HepG2 (cell line): ENCODE measurements around the gene NT5C1B. TPM values are rescaled to one million over a fixed set of nuclear protein-coding genes. Genes with fewer than 3 reads are reported as not detected.

Source experiments
- ATAC-seq: fragments of 200-7000 bp; cut with Tn5 transposase; 3 replicates; pipeline ENCODE4 v1.9.1; 2020; ENCODE audit warnings: mild to moderate bottlenecking, moderate library complexity
- BruUV-seq: library from RNA; stranded (reverse); fragments of 400-500 nt; replicated peaks from 2 replicates; lab custom pipeline; 2021; lab: Mats Ljungman, UMichigan
- CTCF ChIA-PET: fragments of 300-600 bp; formaldehyde crosslinking; extraction: SDS; loops from one replicate; lab custom pipeline; 2021; ENCODE audit warnings: low total read pairs, inconsistent platforms, low intra/inter-chr PET ratio; lab: Yijun Ruan, JAX
- POLR2A ChIA-PET: fragments of 350-600 bp; sonication (Branson Sonifier 250); formaldehyde crosslinking; loops from one replicate; lab custom pipeline; 2020; ENCODE audit warnings: antibody characterized with exemption, inconsistent platforms; lab: Yijun Ruan, JAX
- DNase-seq: peaks from one replicate; pipeline ENCODE4 v3.0.0-alpha.2; 2015; ENCODE audit warnings: low spot score
- FAIRE-seq: peaks from 3 replicates; lab custom pipeline; 2011; peaks lifted over from hg19 to GRCh38; lab: Jason Lieb, UNC
- H2AFZ ChIP-seq: one replicate; pipeline ENCODE4 v1.6.1; 2011; ENCODE audit warnings: low read length, inconsistent platforms
- H3K27ac ChIP-seq: fragments of 300-600 bp; 3 replicates; pipeline ENCODE4 v1.8.0; 2011; ENCODE audit warnings: mixed run types, mild to moderate bottlenecking, mixed read lengths, low read length, inconsistent platforms; ENCODE audit not compliant: insufficient read depth; ENCODE audit errors: extremely low read length
- H3K27me3 ChIP-seq, 2 experiments: fragments of 200-600 bp in 1 of 2; 2 replicates in 1 of 2; 3 replicates in 1 of 2; pipeline versions ENCODE4 v1.6.0 to v1.8.0; 2011; ENCODE audit warnings: low read length in 2 of 2, mild to moderate bottlenecking in 2 of 2, moderate library complexity in 2 of 2, inconsistent platforms in 1 of 2; ENCODE audit not compliant: insufficient read depth in 2 of 2, control insufficient read depth in 1 of 2
- H3K36me3 ChIP-seq, 2 experiments: fragments of 200-600 bp in 1 of 2; replicated peaks in 1 of 2; 2 replicates in 1 of 2; 3 replicates in 1 of 2; pipeline versions ENCODE4 v1.5.1 to v1.8.0; 2011; ENCODE audit warnings: low read length in 2 of 2, inconsistent platforms in 1 of 2; ENCODE audit not compliant: insufficient read depth in 2 of 2, control insufficient read depth in 1 of 2
- H3K4me1 ChIP-seq: 2 replicates; pipeline ENCODE4 v1.5.1; 2012; ENCODE audit warnings: low read length, inconsistent platforms; ENCODE audit not compliant: insufficient read depth
- H3K4me2 ChIP-seq: 2 replicates; pipeline ENCODE4 v1.6.0; 2011; ENCODE audit warnings: low read depth, low read length, inconsistent platforms
- H3K4me3 ChIP-seq, 3 experiments: fragments of 200-600 bp in 1 of 3; sonication (generic), shearing (Covaris generic) in 1 of 3; replicated peaks in 1 of 3; 2 replicates each; pipeline ENCODE4 v1.5.1; 2011 to 2016; ENCODE audit warnings: low read length in 3 of 3, inconsistent platforms in 2 of 3, low read depth in 2 of 3, mild to moderate bottlenecking in 2 of 3, control low read depth in 1 of 3, mixed read lengths in 1 of 3; ENCODE audit not compliant: insufficient read depth in 1 of 3
- H3K79me2 ChIP-seq: one replicate; pipeline ENCODE4 v1.6.1; 2011; ENCODE audit warnings: low read length, inconsistent platforms; ENCODE audit not compliant: insufficient read depth
- H3K9ac ChIP-seq: 2 replicates; pipeline ENCODE4 v1.6.0; 2011; ENCODE audit warnings: mild to moderate bottlenecking, low read depth, low read length, inconsistent platforms; ENCODE audit not compliant: insufficient read depth
- H3K9me3 ChIP-seq: 2 replicates; pipeline ENCODE4 v1.5.1; 2012; ENCODE audit warnings: mild to moderate bottlenecking, low read length
- H4K20me1 ChIP-seq: 2 replicates; pipeline ENCODE4 v1.6.0; 2011; ENCODE audit warnings: inconsistent platforms, mild to moderate bottlenecking, low read length, moderate library complexity; ENCODE audit not compliant: insufficient read depth
- JUN ChIP-seq: sonication (generic); formaldehyde crosslinking; IDR thresholded peaks from 2 replicates; pipeline ENCODE4 v1.4.0; 2020; ENCODE audit warnings: mild to moderate bottlenecking, missing genetic modification reagents
- NCOA2 ChIP-seq: sonication (generic); formaldehyde crosslinking; IDR thresholded peaks from 2 replicates; pipeline ENCODE4 v1.8.0; 2022; ENCODE audit warnings: inconsistent platforms
- NCOR1 ChIP-seq: fragments of 200-600 bp; sonication (generic); IDR thresholded peaks from 2 replicates; pipeline ENCODE4 v1.7.0; 2017; ENCODE audit warnings: antibody characterized with exemption, low read length, borderline replicate concordance
- NFKBIZ ChIP-seq: IDR thresholded peaks from 2 replicates; pipeline ENCODE4 v1.6.1; 2018; ENCODE audit warnings: missing genetic modification reagents, missing compliant biosample characterization
- SATB2 ChIP-seq: sonication (generic); formaldehyde crosslinking; IDR thresholded peaks from 2 replicates; pipeline ENCODE4 v1.5.0; 2020; ENCODE audit warnings: missing genetic modification reagents
- TARDBP ChIP-seq: sonication (generic); formaldehyde crosslinking; IDR thresholded peaks from 2 replicates; pipeline ENCODE4 v1.8.0; 2022; ENCODE audit warnings: mild to moderate bottlenecking, missing genetic modification reagents
- TBX3 ChIP-seq: fragments of 450-650 bp; IDR thresholded peaks from 2 replicates; pipeline ENCODE4 v1.6.1; 2017; ENCODE audit warnings: antibody characterized with exemption, mild to moderate bottlenecking, inconsistent platforms, borderline replicate concordance
- ZNF777 ChIP-seq: sonication (generic); formaldehyde crosslinking; IDR thresholded peaks from 2 replicates; pipeline ENCODE4 v1.4.0; 2020; ENCODE audit warnings: missing genetic modification reagents
- ZNF83 ChIP-seq: sonication (generic); formaldehyde crosslinking; IDR thresholded peaks from 2 replicates; pipeline ENCODE4 v1.4.0; 2020; ENCODE audit warnings: missing genetic modification reagents, mild to moderate bottlenecking, borderline replicate concordance
- WGBS: methylation state at CpG from one replicate; pipeline ENCODE4 v1.1.6; 2017; ENCODE audit warnings: low lambda C conversion rate; 5-methylcytosine and 5-hydroxymethylcytosine counted together
- in situ Hi-C: cut with HindIII; loops from 2 replicates; pipeline ENCODE4 v1.10.0; 2017; ENCODE audit warnings: low pct_unique_long_range_greater_than_20kb; ENCODE audit not compliant: extremely low pct_ligation_motif_present
- intact Hi-C: fragments of 100-400 bp; cut with micrococcal nuclease; formaldehyde crosslinking; loops from one replicate; pipeline ENCODE4 v1.10.0; 2022; ENCODE audit not compliant: unreplicated experiment
- polyA plus RNA-seq, 8 experiments: library from polyadenylated mRNA; depleted of rRNA in 3 of 8; stranded (reverse) in 7 of 8; unstranded in 1 of 8; fragments of >200 nt; fragmentation: Illumina TruSeq in 4 of 8; extraction: Trizol in 4 of 8; gene quantifications; 2 replicates each; pipeline versions ENCODE4 v1.2.1 to v1.2.3, GENCODE V29; 2011 to 2016; ENCODE audit warnings: low read depth in 4 of 8, missing spikeins in 1 of 8, mixed read lengths in 1 of 8; ENCODE audit not compliant: insufficient read depth in 1 of 8
- total RNA-seq, 5 experiments: library from RNA; depleted of rRNA; stranded (reverse); fragments of >200 nt; fragmentation: Illumina TruSeq; extraction: Trizol; gene quantifications; 2 replicates each; pipeline ENCODE4 v1.2.3, GENCODE V29; 2016; ENCODE audit warnings: low read depth in 1 of 5
- TF ChIP-seq, protein P1 (sequence below): sonication (generic); formaldehyde crosslinking; IDR thresholded peaks from 2 replicates; pipeline ENCODE4; 2020; ENCODE audit warnings: missing genetic modification reagents, mild to moderate bottlenecking, borderline replicate concordance
- TF ChIP-seq, protein P2 (sequence below): sonication (generic); formaldehyde crosslinking; IDR thresholded peaks from 2 replicates; pipeline ENCODE4 v1.8.0; 2022; ENCODE audit warnings: missing genetic modification reagents, mild to moderate bottlenecking, inconsistent platforms, borderline replicate concordance

Gene NT5C1B
- total and polyA plus RNA-seq, 2 of the 13 experiments (the other 11 are each of a cell fraction or from before 2014, with no cell fraction given) = not detected

DNA sequence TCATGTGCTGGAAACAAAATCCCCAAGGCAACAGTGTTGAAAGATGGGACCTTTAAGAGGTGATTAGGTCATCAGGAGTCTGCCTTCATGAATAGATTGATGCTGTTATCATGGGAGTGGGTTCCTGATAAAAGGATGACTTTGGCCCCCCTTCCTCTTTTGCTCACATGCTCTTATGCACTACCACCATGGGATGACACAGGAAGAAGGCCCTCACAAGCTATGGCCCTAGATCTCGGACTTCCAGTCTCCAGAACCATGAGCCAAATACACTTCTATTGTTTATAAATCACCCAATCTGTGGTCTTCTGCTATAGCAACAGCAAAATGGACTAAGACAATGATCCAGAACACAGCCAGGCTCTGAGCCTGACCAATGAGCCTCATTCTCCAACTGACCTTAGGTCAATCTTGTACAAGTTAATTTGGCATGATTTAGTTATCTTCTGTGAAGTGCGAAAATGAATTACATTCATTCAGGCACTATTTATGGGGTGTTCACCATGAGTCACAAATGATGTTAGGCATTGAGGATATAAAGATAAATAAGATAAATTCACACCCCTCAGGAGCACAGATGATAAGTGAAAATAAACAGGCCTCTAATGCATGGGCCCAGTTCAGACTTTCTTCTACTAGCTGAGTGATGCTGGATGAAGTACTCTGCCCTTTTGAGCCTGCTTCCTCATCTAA, 37.7 kb upstream of the NT5C1B start:
- BruUV-seq = no TSS peak
- intact Hi-C loops (no loop called here), in situ Hi-C loops (no loop called here)
- Histone ChIP-seq H3K9me3 (peaks cover 6% of the 10 kb centered on the region; the same call in 1 of the 2 replicates), H4K20me1 (no peaks in the 10 kb centered on the region), H3K4me3 (no peak overlapping the region), H2AFZ (no peak overlapping the region), H3K9ac (no peak overlapping the region), H3K79me2 (no peaks in the 10 kb centered on the region), H3K4me1 (no peaks in the 10 kb centered on the region), H3K36me3 (no peaks in the 10 kb centered on the region), H3K27ac (no peak overlapping the region), H3K4me2 (no peak overlapping the region), H3K27me3 (no peaks in the 10 kb centered on the region)
- FAIRE-seq (no peak), DNase-seq (no peak), ATAC-seq (no peak)
- 57% methylated on average over 2 of the region's 2 CpGs for WGBS
- ChIA-PET POLR2A (no interaction called here), CTCF (no interaction called here)
- TF ChIP-seq ZNF777 (CRISPR knock-in tag) = no peak
- no peak for TF ChIP-seq SATB2 (CRISPR knock-in tag)
- TF ChIP-seq, protein P1, sequence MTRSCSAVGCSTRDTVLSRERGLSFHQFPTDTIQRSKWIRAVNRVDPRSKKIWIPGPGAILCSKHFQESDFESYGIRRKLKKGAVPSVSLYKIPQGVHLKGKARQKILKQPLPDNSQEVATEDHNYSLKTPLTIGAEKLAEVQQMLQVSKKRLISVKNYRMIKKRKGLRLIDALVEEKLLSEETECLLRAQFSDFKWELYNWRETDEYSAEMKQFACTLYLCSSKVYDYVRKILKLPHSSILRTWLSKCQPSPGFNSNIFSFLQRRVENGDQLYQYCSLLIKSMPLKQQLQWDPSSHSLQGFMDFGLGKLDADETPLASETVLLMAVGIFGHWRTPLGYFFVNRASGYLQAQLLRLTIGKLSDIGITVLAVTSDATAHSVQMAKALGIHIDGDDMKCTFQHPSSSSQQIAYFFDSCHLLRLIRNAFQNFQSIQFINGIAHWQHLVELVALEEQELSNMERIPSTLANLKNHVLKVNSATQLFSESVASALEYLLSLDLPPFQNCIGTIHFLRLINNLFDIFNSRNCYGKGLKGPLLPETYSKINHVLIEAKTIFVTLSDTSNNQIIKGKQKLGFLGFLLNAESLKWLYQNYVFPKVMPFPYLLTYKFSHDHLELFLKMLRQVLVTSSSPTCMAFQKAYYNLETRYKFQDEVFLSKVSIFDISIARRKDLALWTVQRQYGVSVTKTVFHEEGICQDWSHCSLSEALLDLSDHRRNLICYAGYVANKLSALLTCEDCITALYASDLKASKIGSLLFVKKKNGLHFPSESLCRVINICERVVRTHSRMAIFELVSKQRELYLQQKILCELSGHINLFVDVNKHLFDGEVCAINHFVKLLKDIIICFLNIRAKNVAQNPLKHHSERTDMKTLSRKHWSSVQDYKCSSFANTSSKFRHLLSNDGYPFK (CRISPR knock-in tag) = no peak
- TF ChIP-seq JUN (CRISPR knock-in tag) = no peak
- no peak for TF ChIP-seq TARDBP (CRISPR knock-in tag)
- TF ChIP-seq NCOA2 (CRISPR knock-in tag) = no peak
- TF ChIP-seq, protein P2, sequence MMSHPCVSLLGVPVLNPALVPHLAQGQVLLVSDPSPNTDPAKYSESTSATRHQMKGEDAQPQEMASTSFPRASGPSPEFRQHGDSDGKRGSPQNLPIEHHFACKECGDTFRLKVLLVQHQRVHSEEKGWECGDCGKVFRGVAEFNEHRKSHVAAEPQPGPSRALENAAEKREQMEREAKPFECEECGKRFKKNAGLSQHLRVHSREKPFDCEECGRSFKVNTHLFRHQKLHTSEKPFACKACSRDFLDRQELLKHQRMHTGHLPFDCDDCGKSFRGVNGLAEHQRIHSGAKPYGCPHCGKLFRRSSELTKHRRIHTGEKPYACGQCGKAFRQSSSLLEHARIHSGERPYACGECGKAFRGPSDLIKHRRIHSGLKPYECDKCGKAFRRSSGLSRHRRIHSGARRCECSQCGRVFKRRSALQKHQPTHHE (CRISPR knock-in tag) = no peak
- TF ChIP-seq TBX3 = no peak
- no peak for TF ChIP-seq NFKBIZ (CRISPR knock-in tag)
- TF ChIP-seq ZNF83 (CRISPR knock-in tag) = no peak
- TF ChIP-seq NCOR1 = no peak
